Endothelial cell of umbilical vein (primary cell): Measurements from ENCODE around the gene DDX46. TPM values are rescaled to one million over a fixed set of nuclear protein-coding genes. Genes with fewer than 3 reads are reported as not detected.

Source experiments
- BruUV-seq: library from RNA; stranded (reverse); fragments of 400-500 nt; replicated peaks from 2 replicates; lab custom pipeline; 2021; lab: Mats Ljungman, UMichigan
- CTCF ChIA-PET: fragments of 300-600, 350-600 bp; sonication (Branson Sonifier 250); formaldehyde crosslinking; loops from one replicate; lab custom pipeline; 2021; ENCODE audit warnings: antibody characterized with exemption, inconsistent platforms; lab: Charles Lee
- POLR2A ChIA-PET: fragments of 300-600, 350-600 bp; sonication (Branson Sonifier 250); formaldehyde crosslinking; loops from one replicate; lab custom pipeline; 2021; ENCODE audit warnings: antibody characterized with exemption, inconsistent platforms; lab: Charles Lee
- DNase-seq: peaks from one replicate; pipeline ENCODE4 v3.0.0-alpha.2; 2011; ENCODE audit warnings: low read depth, low spot score
- FAIRE-seq: peaks from 2 replicates; lab custom pipeline; 2011; peaks lifted over from hg19 to GRCh38; lab: Jason Lieb, UNC
- H2AFZ ChIP-seq: 2 replicates; pipeline ENCODE4 v1.6.0; 2012; ENCODE audit warnings: low read depth, low read length, control low read depth, inconsistent platforms
- H3K27ac ChIP-seq: 2 replicates; pipeline ENCODE4 v1.5.1; 2011; ENCODE audit warnings: low read depth, mild to moderate bottlenecking, control low read depth, low read length, moderate library complexity; ENCODE audit not compliant: insufficient read depth
- H3K27me3 ChIP-seq, 2 experiments: 2 replicates each; pipeline versions ENCODE4 v1.6.0 to v1.6.1; 2011; ENCODE audit warnings: low read length in 2 of 2, mixed read lengths in 1 of 2; ENCODE audit not compliant: control insufficient read depth in 2 of 2, insufficient read depth in 2 of 2
- H3K36me3 ChIP-seq, 2 experiments: 2 replicates in 1 of 2; 3 replicates in 1 of 2; pipeline ENCODE4 v1.5.1; 2011; ENCODE audit warnings: low read length in 2 of 2, mild to moderate bottlenecking in 1 of 2, moderate library complexity in 1 of 2; ENCODE audit not compliant: control insufficient read depth in 2 of 2, insufficient read depth in 2 of 2; ENCODE audit errors: extremely low read depth in 1 of 2
- H3K4me1 ChIP-seq: 3 replicates; pipeline ENCODE4 v1.5.1; 2011; ENCODE audit warnings: mild to moderate bottlenecking, low read length; ENCODE audit not compliant: control insufficient read depth, insufficient read depth; ENCODE audit errors: extremely low read depth
- H3K4me2 ChIP-seq: 2 replicates; pipeline ENCODE4 v1.6.1; 2011; ENCODE audit warnings: low read length, control low read depth, mixed read lengths; ENCODE audit not compliant: insufficient read depth
- H3K4me3 ChIP-seq, 3 experiments: fragments of 200-600 bp in 1 of 3; sonication (generic), shearing (Covaris generic) in 1 of 3; replicated peaks in 1 of 3; 2 replicates each; pipeline ENCODE4 v1.5.1; 2011 to 2016; ENCODE audit warnings: control low read depth in 3 of 3, low read length in 3 of 3, mild to moderate bottlenecking in 2 of 3, inconsistent platforms in 1 of 3, low read depth in 1 of 3, moderate library complexity in 1 of 3; ENCODE audit not compliant: insufficient read depth in 1 of 3
- H3K79me2 ChIP-seq: 2 replicates; pipeline ENCODE4 v1.6.0; 2012; ENCODE audit warnings: low read length, inconsistent platforms; ENCODE audit not compliant: control insufficient read depth, insufficient read depth
- H3K9ac ChIP-seq: replicated peaks from 2 replicates; pipeline ENCODE3; 2011; ENCODE audit warnings: low read length, control low read depth; ENCODE audit not compliant: insufficient read depth; ENCODE audit errors: extremely low read depth
- H3K9me1 ChIP-seq: replicated peaks from 3 replicates; pipeline ENCODE4 v1.6.0; 2011; ENCODE audit warnings: mild to moderate bottlenecking, low read length; ENCODE audit not compliant: control insufficient read depth, insufficient read depth; ENCODE audit errors: extremely low read depth
- H3K9me3 ChIP-seq: replicated peaks from 2 replicates; pipeline ENCODE4 v1.5.1; 2012; ENCODE audit warnings: low read length, inconsistent platforms; ENCODE audit not compliant: control insufficient read depth, insufficient read depth
- H4K20me1 ChIP-seq: replicated peaks from 2 replicates; pipeline ENCODE3; 2011; ENCODE audit warnings: mild to moderate bottlenecking, low read length; ENCODE audit not compliant: control insufficient read depth, insufficient read depth; ENCODE audit errors: extremely low read depth
- FOS ChIP-seq: IDR thresholded peaks from 2 replicates; pipeline ENCODE4 v1.6.1; 2011; ENCODE audit warnings: mild to moderate bottlenecking, low read length, moderate library complexity, borderline replicate concordance; ENCODE audit not compliant: insufficient read depth
- JUN ChIP-seq: IDR thresholded peaks from 2 replicates; pipeline ENCODE4 v1.6.1; 2011; ENCODE audit warnings: borderline replicate concordance, low read depth; ENCODE audit not compliant: insufficient read length, insufficient read depth
- POLR2A ChIP-seq: IDR thresholded peaks from 2 replicates; pipeline ENCODE4 v1.6.1; 2012; ENCODE audit warnings: low read depth, mild to moderate bottlenecking, control low read depth, low read length
- dilution Hi-C: fragments of 300-500 bp; cut with MboI; formaldehyde crosslinking; loops from one replicate; pipeline ENCODE4 v1.15.0; 2019; ENCODE audit warnings: low sequenced_read_pairs; ENCODE audit not compliant: extremely low pct_ligation_motif_present
- intact Hi-C: fragments of 100-400 bp; cut with micrococcal nuclease; formaldehyde crosslinking; loops from one replicate; pipeline ENCODE4 v1.10.0; 2022
- polyA plus RNA-seq, 4 experiments: library from polyadenylated mRNA; depleted of rRNA in 3 of 4; stranded (reverse) in 3 of 4; unstranded in 1 of 4; fragments of >200 nt; gene quantifications; 2 replicates each; pipeline versions ENCODE4 v1.2.1 to v1.2.3, GENCODE V29; 2011 to 2012; ENCODE audit warnings: missing spikeins in 1 of 4
- total RNA-seq: library from RNA; stranded (reverse); gene quantifications from 2 replicates; pipeline ENCODE4 v1.2.3, GENCODE V29; 2021

DDX46 gene
- total and polyA plus RNA-seq, 2 donors (not counting 3 experiments of a cell fraction or from before 2014, with no cell fraction given): 16.0 to 65.2 TPM

- H3K27me3 ChIP-seq: no peaks in the 10 kb centered on the region
- H3K4me1 ChIP-seq: peaks cover 3% of the 10 kb centered on the region
- H3K4me3 ChIP-seq: no peak overlapping the region
- H3K4me2 ChIP-seq: no peak overlapping the region
- no peaks in the 10 kb centered on the region for H4K20me1 ChIP-seq
- DNase-seq: peak; percentile 22
- H2AFZ ChIP-seq: no peak overlapping the region
- H3K36me3 ChIP-seq: peaks cover 14 to 21% of the 10 kb centered on the region in 2 experiments
- TF ChIP-seq POLR2A: no peak
- no peaks in the 10 kb centered on the region for H3K9me3 ChIP-seq
- BruUV-seq: no TSS peak
- dilution Hi-C loops: no loop called here
- intact Hi-C loops: loop anchor here (1.0 to 5.0 kb wide), 2 partner anchors 63 to 121 kb away; partner anchors contain the start of genes C5orf24 and PCBD2
- FAIRE-seq: peak; percentile 76
- no peaks in the 10 kb centered on the region for H3K9me1 ChIP-seq
- H3K27ac ChIP-seq: peak overlapping the region; percentile 33
- POLR2A ChIA-PET: no interaction called here
- no peak overlapping the region for H3K9ac ChIP-seq
- H3K79me2 ChIP-seq: no peaks in the 10 kb centered on the region
- CTCF ChIA-PET: interaction anchor here (0.9 to 1.3 kb wide), 4 partner anchors 9 to 121 kb away, joined by 3 to 25 read pairs (median 3); partner anchors contain the start of genes C5orf24 and PCBD2
Measured at GRCh38 chr5:134784241-134784920, 25.8 kb downstream of the DDX46 start.

GRCh38 chr5:134784946-134785620 lies 26.5 kb downstream of the DDX46 start:
- Histone ChIP-seq H3K9ac (no peak overlapping the region), H3K4me2 (no peak overlapping the region)
- intact Hi-C loops: loop anchor here (1.0 to 5.0 kb wide), 2 partner anchors 62 to 120 kb away; partner anchors contain the start of genes C5orf24 and PCBD2

More at GRCh38 chr5:134784946-134785620, 26.5 kb downstream of the DDX46 start:
- Histone ChIP-seq H3K79me2 (no peaks in the 10 kb centered on the region), H3K9me3 (no peaks in the 10 kb centered on the region), H2AFZ (no peak overlapping the region), H3K27me3 (no peaks in the 10 kb centered on the region), H3K9me1 (no peaks in the 10 kb centered on the region), H3K4me1 (peaks cover 3% of the 10 kb centered on the region), H3K27ac (peak overlapping the region; percentile 33), H3K4me3 (no peak overlapping the region), H3K36me3 (peaks cover 12 to 21% of the 10 kb centered on the region in 2 experiments), H4K20me1 (no peaks in the 10 kb centered on the region)
- ChIA-PET CTCF (interaction anchor here (0.9 to 1.3 kb wide), 4 partner anchors 8 to 120 kb away, joined by 3 to 25 read pairs (median 3); partner anchors contain the start of genes C5orf24 and PCBD2), POLR2A (no interaction called here)
- DNase-seq (peak; percentile 12), FAIRE-seq (no peak)
- dilution Hi-C loops: no loop called here
- TF ChIP-seq FOS: peak; percentile 43
- no peak for TF ChIP-seq JUN
- no TSS peak for BruUV-seq
